ENCODE data around the gene FUT7.
"Not testable (repeated sequence)": the region's sequence is repeated elsewhere in the genome, so short reads cannot be mapped to it uniquely, and the experiment has no call there.

FUT7 gene

DNA sequence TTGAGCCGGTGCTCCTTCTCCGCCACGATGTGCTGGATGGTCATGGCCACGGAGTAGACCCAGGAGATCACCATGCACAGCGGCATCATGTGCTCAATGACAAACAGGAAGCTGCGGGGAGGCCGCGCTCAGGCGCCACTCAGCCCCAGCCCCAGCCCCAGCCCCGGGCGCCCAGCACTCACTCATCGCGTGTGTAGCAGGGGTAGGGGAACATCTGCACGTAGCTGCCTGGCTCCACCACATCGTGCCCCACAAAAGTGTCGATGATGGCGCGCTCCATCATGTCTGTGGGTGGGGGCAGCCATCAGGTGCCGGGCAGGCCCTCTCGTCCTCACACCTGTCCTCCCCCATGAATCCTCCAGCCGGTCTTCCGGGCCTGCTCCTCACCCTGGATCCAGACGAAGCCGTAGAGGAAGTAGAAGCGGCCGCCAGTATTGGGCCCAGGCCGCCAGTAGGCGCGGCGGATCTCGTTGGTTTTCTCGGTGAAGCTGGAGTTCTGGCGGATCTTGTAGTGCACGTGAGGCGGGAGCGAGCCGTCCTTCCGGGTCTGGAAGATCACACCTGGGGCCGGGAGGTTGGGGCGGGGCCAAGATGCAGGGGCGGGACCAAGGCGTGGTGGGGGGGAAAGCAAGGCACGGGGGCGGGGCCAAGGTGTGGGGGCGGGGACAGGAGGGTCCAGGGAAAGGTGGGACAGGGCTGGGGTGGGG is 13.9 kb downstream of the FUT7 start:
- no peak for DNase-seq (ENCODE audit: low read depth)

DNA sequence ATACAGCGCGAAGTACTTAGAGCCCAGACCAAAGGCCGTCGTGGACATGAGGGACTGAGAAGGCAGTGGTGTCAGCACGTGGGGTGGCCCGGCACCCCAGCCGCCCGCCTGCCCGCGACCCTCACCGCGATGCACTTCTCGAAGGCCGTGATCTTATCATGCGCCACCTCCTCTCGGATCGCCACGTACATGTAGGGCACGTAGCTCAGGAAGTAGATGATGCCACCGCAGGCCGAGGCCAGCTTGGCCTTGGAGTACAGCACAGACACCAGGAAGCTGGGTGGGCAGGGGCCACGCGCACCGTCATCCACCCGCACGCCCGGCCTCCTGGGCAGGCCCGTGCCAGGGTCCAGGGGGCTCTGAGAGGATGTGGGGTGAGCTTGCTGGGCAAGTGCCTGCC is 14.8 kb downstream of the FUT7 start:
- no peak for DNase-seq (ENCODE audit: low read depth)

DNA sequence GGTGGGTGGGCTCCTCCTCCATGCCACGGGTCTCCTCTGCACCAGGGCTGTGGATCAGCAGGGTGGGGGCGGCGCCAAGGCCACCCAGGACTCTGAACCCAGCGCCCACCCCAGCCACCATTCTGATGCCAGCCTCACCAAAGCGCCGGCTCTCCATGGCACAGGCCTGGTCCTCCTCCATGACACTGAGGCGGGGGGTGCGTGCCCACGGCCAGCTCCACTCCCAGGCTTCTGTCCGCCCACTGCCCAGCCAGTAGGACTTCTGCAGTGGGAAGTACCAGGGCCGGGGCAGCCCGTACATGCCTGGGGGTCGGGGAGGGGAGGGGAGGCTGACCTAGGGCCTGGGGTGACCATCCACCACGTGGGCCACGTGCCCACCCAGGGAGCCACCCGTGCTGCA is 15.5 kb downstream of the FUT7 start:
- DNase-seq (ENCODE audit: low read depth) = no peak

DNA sequence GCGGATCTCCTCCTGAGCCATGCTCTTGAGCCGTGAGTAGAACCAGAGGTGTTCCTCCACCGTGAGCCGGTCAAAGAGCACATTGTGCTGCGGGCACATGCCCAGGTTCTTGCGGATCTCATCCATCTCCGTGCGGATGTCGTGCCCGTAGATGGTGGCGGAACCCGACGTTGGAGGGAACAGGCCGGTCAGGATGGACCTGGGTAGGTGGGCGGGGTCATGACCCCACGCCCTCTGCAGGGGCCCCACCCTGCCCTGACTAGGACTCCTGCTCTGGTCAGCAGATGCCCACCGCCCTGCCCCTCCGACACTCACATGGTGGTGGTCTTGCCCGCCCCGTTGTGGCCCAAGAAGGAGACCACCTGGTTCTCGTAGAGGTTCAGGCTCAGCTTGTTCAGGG is 15.9 kb downstream of the FUT7 start:
- DNase-seq (ENCODE audit: low read depth) = no peak

DNA sequence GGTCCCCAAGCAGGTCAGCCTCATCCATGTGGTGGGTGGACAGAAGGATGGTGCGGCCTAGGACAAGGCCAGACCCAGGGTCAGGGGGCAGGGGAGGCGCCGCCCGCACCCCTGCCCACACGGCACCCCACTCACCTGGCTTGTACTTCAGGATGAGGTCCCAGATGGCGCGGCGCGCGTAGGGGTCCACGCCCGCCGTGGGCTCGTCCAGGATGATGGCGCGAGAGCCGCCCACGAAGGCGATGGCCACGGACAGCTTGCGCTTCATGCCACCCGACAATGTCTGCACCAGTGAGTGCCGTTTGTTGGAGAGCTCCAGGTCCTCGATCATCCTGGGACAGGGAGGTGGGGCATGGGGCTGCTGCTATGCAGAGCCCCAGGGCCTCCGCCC is 16.4 kb downstream of the FUT7 start:
- DNase-seq (ENCODE audit: low read depth) = no peak

DNA sequence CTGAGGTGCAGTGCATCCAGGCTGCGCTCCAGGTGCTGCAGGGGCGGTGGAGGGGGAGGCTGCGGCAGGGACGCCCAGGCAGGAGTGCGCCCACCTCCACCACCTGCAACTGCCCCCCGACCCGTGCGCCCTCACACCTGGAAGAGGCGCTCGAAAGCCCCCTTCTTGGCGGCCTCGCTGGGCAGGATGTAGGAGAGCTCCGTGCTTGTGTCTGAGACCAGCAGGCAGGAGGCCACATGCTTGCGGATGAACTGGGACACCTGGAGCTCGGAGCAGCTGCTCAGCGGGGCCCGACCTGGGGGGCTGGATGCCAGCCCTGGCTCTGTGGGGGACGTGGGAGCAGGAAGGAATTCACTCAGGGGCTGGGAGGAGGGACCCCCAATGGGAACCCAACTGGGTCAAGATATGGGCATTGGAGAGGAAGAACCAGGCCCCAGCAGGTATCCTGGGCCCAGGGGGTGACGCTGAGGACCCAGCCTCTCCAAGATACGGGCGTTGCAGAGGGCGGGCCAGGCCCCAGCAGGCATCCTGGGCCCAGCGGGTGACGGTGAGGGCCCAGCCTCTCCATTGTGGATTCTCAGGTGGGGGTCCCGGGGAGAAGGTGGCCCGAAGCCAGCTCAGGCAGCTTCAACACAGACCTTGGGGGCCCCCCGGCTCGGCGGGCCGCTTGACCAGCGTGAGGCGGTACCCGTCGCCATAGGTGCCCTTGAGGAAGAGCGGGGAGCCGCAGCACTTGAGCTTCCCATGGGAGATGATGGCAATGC is 16.9 kb downstream of the FUT7 start:
- DNase-seq (ENCODE audit: low read depth) = no peak

DNA sequence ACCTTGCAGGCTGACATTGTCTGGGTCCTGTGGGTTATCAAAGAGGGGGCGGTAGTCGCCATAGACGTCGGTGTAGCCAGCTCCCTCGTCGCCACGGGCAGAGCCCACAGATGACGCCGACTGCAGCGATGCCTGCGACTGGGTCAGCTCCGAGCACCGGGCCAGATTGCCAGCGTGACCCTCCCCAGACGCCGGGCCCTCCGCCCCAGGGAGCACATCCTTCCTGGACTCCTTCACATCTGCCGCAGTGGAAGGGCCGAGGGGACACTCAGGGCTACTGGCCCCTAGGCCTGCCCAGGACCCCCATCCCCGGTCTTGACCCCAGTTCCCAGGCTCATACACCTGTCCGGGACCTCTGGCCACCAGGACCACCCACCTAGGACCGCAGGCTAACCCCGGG is 17.7 kb downstream of the FUT7 start:
- no peak for DNase-seq (ENCODE audit: low read depth)

DNA sequence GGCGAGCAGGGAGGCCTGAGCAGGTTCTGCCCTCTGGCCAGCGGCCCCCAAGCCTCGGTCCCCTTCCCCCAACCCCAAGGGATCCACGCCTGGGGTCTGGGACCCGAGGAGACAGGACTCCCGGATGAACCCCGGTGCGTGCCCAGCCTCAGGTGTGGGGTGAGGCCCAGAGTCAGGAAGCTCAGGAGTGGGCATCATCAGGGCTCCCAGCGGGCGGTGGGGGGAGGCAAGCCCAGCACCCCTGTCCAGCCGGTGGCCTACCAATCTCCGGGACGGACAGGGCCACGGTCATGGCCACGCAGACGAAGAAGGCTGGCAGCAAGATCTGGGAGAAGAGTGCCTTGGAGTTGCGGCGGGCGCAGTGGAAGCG is 18.3 kb downstream of the FUT7 start:
- no peak for DNase-seq (ENCODE audit: low read depth)

DNA sequence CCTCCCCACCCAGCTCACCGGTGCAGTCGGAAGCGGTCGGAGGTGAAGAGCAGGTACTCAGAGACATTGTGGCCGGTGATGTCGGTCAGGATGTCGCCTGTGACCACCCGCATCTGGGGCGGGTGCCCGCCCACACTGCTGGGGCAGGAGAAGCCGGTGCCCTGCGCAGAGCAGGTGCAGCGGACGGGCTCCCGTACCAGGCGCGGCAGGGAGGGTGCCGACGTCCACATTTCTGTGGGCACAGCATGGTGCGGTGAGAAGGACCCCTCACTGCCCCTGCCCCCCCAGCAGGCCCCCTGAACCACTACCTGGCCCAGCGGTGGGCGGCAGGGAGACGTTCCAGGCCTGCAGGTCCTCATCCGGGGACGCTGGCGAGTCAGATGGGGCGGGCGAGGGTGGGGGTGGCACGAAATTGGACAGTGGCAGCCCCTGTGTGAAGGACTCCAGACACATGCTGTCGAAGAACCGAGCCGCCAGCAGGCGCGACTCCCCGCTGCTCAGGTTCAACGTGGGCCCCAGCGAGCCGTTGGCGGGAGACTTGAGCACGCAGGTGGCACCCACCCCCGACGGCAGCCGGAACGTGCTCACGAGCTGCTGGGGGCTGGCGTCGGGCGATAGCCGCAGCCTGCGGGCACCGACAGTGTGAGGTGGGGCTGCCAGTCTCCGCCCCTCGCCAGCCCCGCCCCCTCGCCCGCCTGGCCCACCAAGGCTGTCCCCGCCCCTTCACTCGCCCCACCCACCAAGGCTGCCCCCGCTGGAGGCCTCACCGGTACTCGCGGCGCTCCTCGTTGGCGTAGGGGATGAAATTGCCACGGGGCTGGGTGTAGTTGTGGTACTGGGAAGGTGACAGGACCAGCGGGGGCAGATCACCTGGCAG is 19.0 kb downstream of the FUT7 start:
- no peak for DNase-seq (ENCODE audit: low read depth)

DNA sequence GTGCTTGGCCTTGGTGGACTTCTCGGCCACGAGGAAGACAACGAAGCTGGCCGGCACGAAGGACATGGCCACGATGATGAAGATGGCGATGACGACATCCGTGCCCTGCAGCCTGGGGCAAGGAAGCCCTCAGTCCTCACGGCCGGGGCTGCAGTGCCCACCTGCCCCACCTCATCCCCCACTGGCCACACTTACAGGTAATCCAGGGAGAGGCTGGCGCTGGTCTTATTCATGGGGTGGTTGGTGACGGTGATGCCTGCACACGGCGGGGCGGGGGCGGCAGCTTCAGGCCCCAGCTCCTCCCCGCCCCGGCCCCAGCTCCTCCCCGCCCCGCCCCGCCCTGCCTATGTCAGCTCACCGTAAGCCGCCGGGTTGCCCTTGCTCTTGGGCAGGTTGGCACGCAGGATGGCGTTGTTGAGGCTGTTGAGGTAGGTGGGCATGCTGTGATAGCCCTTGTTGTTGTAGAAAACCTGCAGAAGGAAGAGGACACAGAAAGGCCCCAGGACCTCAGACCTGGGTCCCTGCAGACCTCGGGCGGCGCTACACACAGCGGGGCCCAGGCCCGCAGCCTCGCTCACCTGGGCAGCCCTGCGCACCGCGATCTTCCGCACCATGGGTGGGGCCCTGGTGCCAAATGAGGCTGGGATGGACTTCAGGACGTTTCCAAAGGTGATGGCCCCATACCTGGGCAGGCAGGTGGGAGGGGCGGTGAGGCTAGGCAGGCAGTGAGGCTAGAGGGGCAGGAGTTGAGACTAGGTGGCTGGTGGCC is 19.8 kb downstream of the FUT7 start:
- DNase-seq (ENCODE audit: low read depth) = no peak

DNA sequence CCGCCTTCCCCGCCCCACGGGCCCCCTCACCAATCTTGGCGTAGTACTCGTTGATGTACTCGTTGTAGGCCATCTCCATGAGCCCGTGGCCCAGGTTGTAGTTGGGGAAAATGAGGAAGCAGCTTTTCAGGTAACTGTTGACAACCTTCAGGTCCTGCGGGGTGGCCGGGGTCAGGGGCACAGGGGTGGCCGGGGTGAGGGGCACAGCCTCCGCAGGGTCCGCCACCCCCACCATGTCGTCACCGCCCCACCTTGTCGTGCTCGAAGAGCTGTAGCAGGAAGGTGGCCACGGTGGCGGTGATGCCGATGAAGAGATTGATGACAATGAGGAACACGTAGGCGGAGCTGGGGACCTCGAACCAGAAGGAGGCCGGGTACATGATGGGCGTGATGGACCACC is 20.7 kb downstream of the FUT7 start:
- DNase-seq (ENCODE audit: low read depth) = no peak

DNA sequence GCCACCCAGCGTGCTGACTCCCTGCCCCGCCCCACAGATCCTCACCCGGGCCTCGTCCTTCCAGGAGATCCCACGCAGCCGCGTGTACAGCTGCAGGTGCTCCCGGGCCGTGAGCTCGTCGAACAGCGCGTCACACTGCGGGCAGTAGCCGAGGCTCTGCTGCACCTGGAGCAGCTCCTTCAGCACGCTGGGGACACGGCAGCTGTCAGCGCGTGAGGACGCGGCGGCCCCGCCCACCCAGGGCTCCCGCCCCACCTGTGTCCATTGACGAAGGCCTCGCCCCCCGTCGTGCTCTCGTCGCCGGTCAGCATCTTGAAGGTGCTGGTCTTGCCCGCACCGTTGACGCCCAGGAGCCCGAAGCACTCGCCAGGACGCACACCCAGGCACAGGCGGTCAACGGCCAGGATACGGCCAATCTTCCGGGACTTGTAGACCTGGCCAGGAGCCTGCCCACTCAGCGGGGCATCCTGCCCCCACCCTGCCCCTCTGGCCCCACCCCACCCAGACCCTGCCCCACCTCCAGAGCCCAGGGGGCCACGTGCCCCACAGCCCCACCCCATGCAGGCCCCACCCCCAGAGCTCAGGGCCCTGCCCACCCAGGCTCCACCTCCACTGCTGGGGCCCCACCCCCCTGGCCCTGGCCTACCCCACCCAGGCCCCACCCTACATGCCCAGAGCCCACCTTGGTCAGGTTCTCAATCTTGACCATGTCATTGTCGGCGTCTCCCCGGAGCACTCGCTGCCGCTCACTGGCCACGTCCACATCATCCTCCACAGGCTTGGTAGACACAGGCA is 21.8 kb downstream of the FUT7 start:
- DNase-seq (ENCODE audit: low read depth) = no peak

DNA sequence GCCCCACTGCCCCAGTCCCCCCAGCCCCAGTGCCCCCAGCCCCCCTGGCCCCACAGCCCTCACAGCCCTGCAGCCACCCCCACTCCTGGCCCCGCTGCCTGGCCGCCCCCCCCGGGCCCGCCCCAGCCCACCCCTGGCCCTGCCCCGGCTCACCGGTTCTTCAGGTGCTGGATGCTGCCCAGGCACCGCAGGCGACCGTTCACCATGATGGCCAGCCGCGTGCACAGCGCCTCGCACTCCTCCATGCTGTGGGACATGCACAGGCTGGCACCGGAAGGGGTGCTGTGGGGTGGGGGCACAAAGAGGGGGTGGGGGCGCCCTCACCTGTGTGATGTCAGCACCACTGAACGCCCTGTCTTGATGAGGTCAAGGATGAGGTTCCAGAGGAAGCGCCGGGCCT is 22.7 kb downstream of the FUT7 start:
- no peak for DNase-seq (ENCODE audit: low read depth)

DNA sequence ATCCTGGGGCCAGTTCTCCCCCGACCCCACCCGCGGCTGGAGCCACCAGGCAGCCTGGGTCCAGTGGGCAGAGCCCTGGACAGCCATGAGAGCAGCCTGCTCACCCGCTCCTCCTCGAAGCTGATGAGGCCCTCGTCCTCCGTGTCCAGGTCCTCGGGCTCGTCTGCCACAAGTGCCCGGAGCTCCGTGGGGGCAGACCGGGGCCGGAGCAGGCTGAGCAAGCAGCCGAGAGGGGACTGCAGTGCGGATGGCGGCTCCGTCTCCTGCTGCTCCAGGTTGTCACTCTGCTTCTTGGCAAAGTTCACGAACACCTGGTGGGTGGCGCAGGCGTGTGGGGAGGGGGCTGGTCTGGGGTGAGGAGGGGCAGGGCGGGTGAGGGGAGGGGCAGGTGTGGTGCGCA is 23.6 kb downstream of the FUT7 start:
- DNase-seq (ENCODE audit: low read depth) = no peak

DNA sequence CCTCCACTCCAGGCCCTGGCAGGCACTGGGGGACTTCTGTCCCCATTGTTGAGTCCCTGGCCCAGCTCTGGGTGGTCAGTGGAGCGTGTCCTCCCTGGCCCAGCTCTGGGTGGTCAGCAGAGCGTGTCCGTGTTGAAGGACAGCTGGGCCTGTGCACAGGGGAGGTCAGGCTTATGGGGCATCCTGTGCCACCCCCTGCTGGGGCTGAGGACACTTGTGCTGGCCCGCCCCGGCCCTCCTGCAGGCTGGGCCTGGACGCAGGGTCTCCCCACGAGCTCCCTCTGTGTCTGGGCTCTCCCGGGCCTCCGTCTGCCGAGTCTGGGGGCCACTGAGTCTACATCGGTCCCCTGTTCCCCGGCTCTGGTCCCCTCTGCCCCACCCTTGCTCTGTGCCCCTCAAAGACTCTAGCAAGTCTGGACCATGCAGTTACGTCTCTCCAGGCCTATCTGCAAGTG is 24.0 kb downstream of the FUT7 start:
- DNase-seq (ENCODE audit: low read depth) = no peak

DNA sequence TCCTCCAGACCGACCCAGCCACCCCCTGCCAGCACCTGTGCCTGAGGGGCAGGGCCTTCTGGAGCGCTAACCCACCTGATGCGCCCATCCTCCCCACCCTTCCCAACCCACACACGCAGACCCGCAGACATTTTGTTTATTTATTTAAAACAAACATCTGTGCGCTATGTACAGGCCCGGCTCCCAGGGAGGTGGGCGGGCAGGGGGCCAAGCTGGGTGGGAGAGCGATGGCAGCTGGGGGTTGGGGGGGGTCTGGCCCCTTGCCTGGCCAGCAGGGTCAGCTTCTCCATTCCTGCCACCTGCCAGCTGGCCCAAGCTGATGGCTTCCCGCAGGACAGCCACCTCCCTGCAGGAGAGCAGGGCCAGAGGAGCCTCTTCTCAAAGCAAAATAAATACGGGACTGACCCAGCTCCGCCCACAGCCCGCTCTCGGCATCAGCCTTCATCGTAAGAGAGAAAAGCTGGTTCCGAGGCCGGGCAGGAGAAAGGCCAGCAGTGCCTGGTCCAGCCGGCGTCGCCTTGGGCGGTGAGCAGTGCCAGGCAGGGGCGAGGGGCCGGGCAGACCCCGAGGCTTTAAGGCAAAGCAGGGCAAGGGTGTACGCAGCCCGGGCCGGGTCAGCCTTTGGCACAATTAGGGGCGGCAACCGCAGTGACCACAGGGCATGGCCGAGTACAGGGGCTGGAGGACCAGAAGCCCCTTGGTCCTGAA is 24.6 kb downstream of the FUT7 start:
- no peak for DNase-seq (ENCODE audit: low read depth)

DNA sequence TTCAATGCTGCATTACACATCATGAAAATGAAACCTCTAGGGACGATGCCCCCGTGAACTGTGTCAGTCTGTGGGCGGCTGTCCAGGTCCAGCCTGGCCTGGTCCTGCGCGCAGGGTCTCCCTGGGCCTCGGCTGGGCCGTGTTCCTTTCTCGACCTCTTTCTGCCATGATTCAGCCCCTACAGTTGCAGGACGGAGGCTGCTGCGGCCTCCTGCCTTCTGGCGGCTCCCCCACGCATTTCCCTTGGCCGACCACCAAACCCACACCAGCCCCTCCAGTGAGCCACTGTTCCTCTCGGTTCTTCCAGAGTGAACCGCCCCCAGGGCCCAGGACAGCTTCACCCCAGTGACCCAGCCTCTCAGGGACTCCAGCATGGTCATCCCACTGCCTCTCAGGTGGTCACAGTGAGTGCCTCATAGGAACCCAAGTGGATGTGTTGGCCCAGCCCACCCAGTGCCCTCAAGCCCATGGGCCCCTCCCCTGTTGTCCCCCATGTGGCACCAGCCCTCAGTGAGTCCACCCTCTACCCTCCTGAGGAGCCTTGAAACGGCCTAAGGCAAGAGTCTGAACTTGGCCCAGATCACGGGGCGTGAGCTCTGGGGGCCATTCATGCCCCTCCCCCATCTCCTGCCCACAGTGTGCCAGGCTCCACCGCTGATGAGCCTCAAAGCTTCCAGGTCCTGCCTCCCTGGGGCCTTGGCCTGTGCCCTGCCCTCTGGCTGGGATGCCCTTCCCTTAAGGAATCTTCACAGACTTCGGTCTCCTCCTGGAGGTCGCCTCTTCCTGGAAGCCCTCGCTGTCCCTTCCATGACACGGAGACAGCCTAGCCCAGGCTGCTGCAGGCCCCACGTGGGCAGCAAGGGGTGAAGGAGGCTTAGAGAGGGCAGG is 25.5 kb downstream of the FUT7 start:
- no peak for DNase-seq (ENCODE audit: low read depth)

DNA sequence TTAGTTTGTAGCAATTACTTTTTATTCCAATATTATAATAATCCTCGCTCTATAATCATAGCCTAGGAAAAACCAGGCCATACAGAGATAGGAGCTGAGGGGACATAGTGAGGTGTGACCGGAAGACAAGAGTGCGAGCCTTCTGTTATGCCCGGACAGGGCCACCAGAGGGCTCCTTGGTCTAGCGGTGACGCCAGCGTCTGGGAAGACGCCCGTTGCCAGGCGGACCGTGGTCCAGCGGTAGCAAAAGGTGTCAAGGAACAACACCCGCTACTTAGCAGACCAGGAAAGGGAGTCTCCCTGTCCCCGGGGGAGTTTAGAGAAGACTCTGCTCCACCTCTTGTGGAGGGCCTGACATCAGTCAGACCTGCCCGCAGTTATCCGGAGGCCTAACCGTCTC is 27.6 kb downstream of the FUT7 start:
- not testable (repeated sequence) for DNase-seq (ENCODE audit: low read depth)

DNA sequence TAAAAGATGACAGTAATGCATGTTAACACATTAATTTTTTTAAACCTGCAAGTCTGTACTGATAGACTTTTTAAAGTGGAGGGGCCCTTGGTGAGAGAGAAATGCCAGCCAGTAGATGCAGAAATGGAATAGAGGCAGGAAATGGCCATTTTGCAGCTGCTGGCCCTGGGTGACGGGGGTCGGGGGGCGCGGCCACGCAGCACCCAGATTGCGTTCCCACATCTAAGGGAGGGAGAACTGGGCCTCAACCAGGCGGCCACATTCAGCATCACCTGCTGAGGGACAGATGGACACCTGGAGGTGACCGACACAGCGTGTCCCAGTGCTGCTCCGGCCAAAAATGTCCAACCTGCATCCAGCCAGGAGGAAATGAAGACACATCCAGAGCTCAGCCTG is 29.2 kb downstream of the FUT7 start:
- no peak for DNase-seq (ENCODE audit: low read depth)
